Esophagus squamous epithelium (tissue), 4 donors: ENCODE results near the gene TARP.

Experiments used
- POLR2A ChIP-seq, 4 donors: fragments of 450-650 bp; IDR thresholded peaks; one replicate each; pipeline ENCODE4 v1.6.1; 2017; ENCODE audit warnings: antibody characterized with exemption in 4 of 4, mild to moderate bottlenecking in 4 of 4, moderate library complexity in 3 of 4
- TF ChIP-seq, protein P1 (sequence below), 6 experiments: fragments of 450-650 bp in 4 of 6; fragments of 200-600 bp in 2 of 6; sonication (generic) in 2 of 6; IDR thresholded peaks; one replicate each; pipeline ENCODE4 v1.5.1; 2016 to 2019; ENCODE audit warnings: antibody characterized with exemption in 6 of 6, mild to moderate bottlenecking in 4 of 6, moderate library complexity in 4 of 6

GRCh38 chr7:38229386-38229785, 44.0 kb downstream of the TARP start:
- TF ChIP-seq, protein P1, sequence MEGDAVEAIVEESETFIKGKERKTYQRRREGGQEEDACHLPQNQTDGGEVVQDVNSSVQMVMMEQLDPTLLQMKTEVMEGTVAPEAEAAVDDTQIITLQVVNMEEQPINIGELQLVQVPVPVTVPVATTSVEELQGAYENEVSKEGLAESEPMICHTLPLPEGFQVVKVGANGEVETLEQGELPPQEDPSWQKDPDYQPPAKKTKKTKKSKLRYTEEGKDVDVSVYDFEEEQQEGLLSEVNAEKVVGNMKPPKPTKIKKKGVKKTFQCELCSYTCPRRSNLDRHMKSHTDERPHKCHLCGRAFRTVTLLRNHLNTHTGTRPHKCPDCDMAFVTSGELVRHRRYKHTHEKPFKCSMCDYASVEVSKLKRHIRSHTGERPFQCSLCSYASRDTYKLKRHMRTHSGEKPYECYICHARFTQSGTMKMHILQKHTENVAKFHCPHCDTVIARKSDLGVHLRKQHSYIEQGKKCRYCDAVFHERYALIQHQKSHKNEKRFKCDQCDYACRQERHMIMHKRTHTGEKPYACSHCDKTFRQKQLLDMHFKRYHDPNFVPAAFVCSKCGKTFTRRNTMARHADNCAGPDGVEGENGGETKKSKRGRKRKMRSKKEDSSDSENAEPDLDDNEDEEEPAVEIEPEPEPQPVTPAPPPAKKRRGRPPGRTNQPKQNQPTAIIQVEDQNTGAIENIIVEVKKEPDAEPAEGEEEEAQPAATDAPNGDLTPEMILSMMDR (IDR thresholded peaks at IDR 0.05) = no peak
- no peak for TF ChIP-seq POLR2A (IDR thresholded peaks at IDR 0.05)
